ENCODE measurements around the gene TMEM163.
"Not testable (repeated sequence)": the region's sequence is repeated elsewhere in the genome, so short reads cannot be mapped to it uniquely, and the experiment has no call there.

TMEM163 gene

DNA sequence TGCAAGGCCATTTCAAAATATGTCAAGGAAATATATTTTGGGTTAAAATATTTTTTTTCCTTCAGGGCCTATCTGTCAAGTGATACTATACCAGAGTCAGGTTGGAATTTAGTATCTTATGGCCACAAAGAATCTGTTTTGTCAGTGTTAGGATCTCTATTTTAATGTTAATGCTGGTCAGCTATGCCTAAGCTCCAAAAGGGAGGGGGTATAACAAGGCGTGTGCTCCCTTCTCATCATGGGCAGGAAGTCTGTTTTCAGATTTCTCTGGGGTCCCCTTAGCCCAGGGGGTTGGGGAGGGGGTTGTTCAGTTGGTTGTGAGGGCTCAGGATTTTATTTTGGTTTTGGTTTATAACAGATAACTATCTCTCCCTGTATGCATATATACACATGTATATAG, 126.4 kb downstream of the TMEM163 start:
- Histone ChIP-seq H3K36me3 (ENCODE audit: insufficient read depth, low read length) (no peaks in the 10 kb centered on the region), H2AFZ (ENCODE audit: low read length, unreplicated experiment) (no peak overlapping the region), H3K79me2 (ENCODE audit: control insufficient read depth, insufficient read depth, low read length, unreplicated experiment) (no peaks in the 10 kb centered on the region), H3K4me3 (ENCODE audit: low read depth, low read length) (no peak overlapping the region), H3K27me3 (ENCODE audit: insufficient read depth, low read length) (no peaks in the 10 kb centered on the region), H3K4me1 (ENCODE audit: control insufficient read depth, insufficient read depth, low read length, unreplicated experiment) (no peaks in the 10 kb centered on the region), H3K27ac (ENCODE audit: low read depth, low read length) (no peak overlapping the region)

DNA sequence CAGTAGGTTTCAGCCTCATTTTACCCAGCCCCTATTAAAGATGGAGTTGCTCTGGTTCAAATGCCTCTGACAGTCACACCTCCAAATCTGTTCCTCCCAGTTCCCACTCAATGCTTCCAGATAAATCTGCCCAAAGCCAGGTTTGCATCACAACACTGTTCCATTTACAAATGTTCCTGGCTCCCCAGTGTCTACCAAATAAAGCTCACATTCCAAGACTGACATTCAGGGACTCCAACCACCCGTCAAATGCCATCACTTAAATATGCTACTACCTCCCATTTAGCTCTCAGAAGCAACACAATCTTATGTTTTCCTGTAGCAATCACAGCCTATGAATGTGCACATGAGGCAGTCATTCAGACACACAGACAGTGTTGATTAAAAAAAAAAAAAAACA, 127.3 kb downstream of the TMEM163 start:
- Histone ChIP-seq H3K79me2 (ENCODE audit: control insufficient read depth, insufficient read depth, low read length, unreplicated experiment) (no peaks in the 10 kb centered on the region), H3K27ac (ENCODE audit: low read depth, low read length) (no peak overlapping the region), H3K36me3 (ENCODE audit: insufficient read depth, low read length) (no peaks in the 10 kb centered on the region)

DNA sequence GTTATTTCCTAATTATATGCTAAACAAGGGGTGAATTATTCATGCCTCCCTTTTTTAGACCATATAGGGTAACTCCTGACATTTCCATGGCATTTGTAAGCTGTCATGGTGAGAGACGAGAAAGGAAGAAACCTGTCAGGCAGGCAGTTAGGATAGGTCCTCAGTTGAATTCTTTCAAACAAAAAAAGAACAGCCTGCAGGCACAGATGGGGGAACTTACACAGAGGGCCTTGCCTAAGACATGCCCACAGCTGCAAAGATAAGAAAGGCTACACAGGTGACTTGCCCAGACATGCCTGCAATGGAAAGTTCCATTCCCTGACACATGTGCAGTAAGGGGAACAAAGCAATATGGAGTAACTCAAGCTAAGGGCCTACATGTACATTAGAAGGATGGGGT, 128.1 kb downstream of the TMEM163 start:
- Histone ChIP-seq H2AFZ (ENCODE audit: low read length, unreplicated experiment) (no peak overlapping the region), H3K27ac (ENCODE audit: low read depth, low read length) (no peak overlapping the region), H3K4me3 (ENCODE audit: low read depth, low read length) (no peak overlapping the region), H3K36me3 (ENCODE audit: insufficient read depth, low read length) (no peaks in the 10 kb centered on the region), H3K4me1 (ENCODE audit: control insufficient read depth, insufficient read depth, low read length, unreplicated experiment) (no peaks in the 10 kb centered on the region), H3K27me3 (ENCODE audit: insufficient read depth, low read length) (no peaks in the 10 kb centered on the region), H3K79me2 (ENCODE audit: control insufficient read depth, insufficient read depth, low read length, unreplicated experiment) (no peaks in the 10 kb centered on the region)

More for the DNA sequence above, 127.3 kb downstream of the TMEM163 start:
- Histone ChIP-seq H3K27me3 (ENCODE audit: insufficient read depth, low read length) (no peaks in the 10 kb centered on the region), H3K4me3 (ENCODE audit: low read depth, low read length) (no peak overlapping the region), H2AFZ (ENCODE audit: low read length, unreplicated experiment) (no peak overlapping the region), H3K4me1 (ENCODE audit: control insufficient read depth, insufficient read depth, low read length, unreplicated experiment) (no peaks in the 10 kb centered on the region)

DNA sequence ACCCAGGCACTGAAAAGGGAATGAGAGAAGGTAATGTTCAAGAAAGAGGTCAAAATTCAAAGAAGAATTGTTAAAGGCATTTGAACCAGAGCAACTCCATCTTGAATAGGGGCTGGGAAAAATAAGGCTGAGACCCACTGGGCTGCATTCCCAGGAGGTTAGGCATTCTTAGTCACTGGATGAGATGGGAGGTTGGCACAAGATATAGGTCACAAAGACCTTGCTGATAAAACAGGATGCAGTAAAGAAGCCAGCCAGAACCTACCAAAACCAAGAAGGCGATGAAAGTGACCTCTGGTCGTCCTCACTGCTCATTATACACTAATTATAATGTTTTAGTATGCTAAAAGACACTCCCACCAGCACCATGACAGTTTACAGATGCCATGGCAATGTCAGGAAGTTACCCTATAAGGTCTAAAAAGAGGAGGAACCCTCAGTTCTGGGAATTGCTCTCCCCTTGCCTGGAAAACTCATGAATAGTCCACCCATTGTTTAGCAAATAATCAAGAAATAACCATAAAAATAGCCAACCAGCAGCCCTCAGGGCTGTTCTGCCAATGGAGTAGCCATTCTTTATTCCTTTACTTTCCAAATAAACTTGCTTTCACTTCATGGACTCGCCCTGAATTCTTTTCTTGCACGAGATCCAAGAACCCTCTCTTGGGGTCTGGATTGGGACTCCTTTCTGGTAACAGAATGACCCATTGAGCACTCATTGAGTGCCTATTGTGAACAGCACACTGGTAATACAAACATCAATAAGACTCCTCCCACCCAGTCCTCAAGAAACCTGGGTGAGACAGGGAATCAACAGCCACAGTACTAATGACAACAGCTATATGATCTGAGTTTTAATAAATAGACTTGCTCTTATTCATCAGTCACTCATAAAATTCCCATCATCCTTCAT, 129.4 kb downstream of the TMEM163 start:
- H3K27me3 ChIP-seq (ENCODE audit: insufficient read depth, low read length); H2AFZ ChIP-seq (ENCODE audit: low read length, unreplicated experiment); H3K79me2 ChIP-seq (ENCODE audit: control insufficient read depth, insufficient read depth, low read length, unreplicated experiment); H3K4me3 ChIP-seq (ENCODE audit: low read depth, low read length); H3K36me3 ChIP-seq (ENCODE audit: insufficient read depth, low read length); H3K27ac ChIP-seq (ENCODE audit: low read depth, low read length); H3K4me1 ChIP-seq (ENCODE audit: control insufficient read depth, insufficient read depth, low read length, unreplicated experiment): not testable (repeated sequence)

DNA sequence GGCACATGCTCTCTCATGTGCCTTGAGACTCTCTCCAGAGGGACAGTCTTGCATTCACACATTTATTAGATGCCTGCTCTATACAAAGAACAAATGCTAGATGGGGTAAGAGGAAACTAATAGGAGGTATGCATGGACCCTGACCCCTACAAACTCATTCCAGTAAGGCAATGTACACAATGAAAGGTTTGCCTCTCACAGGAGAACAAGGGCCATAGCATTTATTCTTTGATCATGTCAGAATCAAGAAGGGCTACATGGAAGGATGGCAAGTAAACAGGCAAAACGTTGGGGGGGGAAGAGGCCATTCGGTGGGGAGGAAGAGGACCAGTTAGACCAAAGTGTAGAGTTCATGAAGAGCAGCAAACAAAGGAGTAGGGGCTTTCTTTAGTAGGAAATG, 130.2 kb downstream of the TMEM163 start:
- H3K27me3 ChIP-seq (ENCODE audit: insufficient read depth, low read length) = no peaks in the 10 kb centered on the region
- no peaks in the 10 kb centered on the region for H3K4me1 ChIP-seq (ENCODE audit: control insufficient read depth, insufficient read depth, low read length, unreplicated experiment)
- H3K36me3 ChIP-seq (ENCODE audit: insufficient read depth, low read length) = no peaks in the 10 kb centered on the region
- H3K27ac ChIP-seq (ENCODE audit: low read depth, low read length) = no peak overlapping the region
- no peak overlapping the region for H2AFZ ChIP-seq (ENCODE audit: low read length, unreplicated experiment)
- H3K4me3 ChIP-seq (ENCODE audit: low read depth, low read length) = no peak overlapping the region
- no peaks in the 10 kb centered on the region for H3K79me2 ChIP-seq (ENCODE audit: control insufficient read depth, insufficient read depth, low read length, unreplicated experiment)

DNA sequence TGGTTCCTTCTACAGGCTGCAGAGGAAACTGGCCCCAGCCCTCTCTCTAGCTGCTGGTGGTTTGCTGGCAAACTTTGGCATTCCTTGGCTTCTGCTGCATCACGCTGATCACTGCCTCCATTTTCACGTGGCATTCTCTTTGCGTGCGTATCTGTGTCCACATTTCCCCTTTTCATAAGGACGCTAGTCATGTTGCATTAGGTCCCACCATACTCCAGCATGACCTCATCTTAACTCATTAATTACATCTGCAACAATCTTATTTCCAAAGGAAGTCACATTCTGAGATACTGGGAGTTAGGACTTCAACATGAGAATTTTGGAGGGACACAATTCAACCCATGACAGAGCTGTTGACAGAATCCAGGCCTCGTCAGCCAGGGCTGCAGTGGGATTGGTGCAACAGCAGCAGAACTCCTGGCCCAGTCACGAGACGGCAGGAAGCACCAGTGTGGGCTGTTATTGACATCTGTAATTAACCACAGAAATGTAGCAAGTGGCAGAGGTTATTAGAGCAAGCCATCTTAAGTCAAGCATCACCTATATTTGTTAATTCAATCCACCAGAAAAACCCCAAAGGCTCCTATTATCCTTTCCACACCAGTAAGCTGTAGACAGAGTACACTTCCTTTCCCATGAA, 132.4 kb downstream of the TMEM163 start:
- H2AFZ ChIP-seq (ENCODE audit: low read length, unreplicated experiment) = no peak overlapping the region
- H3K27ac ChIP-seq (ENCODE audit: low read depth, low read length) = no peak overlapping the region
- H3K27me3 ChIP-seq (ENCODE audit: insufficient read depth, low read length) = no peaks in the 10 kb centered on the region
- H3K36me3 ChIP-seq (ENCODE audit: insufficient read depth, low read length) = no peaks in the 10 kb centered on the region
- no peak overlapping the region for H3K4me3 ChIP-seq (ENCODE audit: low read depth, low read length)
- H3K4me1 ChIP-seq (ENCODE audit: control insufficient read depth, insufficient read depth, low read length, unreplicated experiment) = no peaks in the 10 kb centered on the region
- H3K79me2 ChIP-seq (ENCODE audit: control insufficient read depth, insufficient read depth, low read length, unreplicated experiment) = no peaks in the 10 kb centered on the region

DNA sequence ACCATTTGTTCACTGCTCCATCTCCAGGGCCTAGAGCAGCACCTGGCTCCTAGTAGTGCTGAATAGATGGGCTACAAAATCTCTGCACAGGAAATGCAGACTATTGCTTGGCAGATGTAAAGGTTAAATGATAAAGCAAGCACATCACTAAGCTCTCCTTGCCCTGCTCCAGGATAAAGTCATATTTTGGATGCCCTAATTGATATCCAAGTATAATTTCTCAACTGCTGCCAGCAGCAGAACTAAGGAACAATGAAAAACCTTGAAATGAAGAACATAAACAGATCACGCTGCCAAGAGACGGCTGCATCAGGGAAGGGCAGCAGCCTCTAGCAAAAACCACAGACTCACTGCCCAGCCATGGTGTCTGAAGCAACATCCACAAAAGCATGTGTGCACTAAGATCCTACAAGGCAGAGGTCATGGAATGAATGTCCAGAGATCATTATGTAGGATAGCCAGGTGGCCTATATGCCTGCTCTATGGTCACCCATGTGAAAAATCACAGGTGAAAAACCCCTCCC, 134.7 kb downstream of the TMEM163 start:
- H3K79me2 ChIP-seq (ENCODE audit: control insufficient read depth, insufficient read depth, low read length, unreplicated experiment) = no peaks in the 10 kb centered on the region
- no peak overlapping the region for H3K4me3 ChIP-seq (ENCODE audit: low read depth, low read length)
- no peaks in the 10 kb centered on the region for H3K27me3 ChIP-seq (ENCODE audit: insufficient read depth, low read length)
- H3K27ac ChIP-seq (ENCODE audit: low read depth, low read length) = no peak overlapping the region
- no peaks in the 10 kb centered on the region for H3K4me1 ChIP-seq (ENCODE audit: control insufficient read depth, insufficient read depth, low read length, unreplicated experiment)
- H3K36me3 ChIP-seq (ENCODE audit: insufficient read depth, low read length) = no peaks in the 10 kb centered on the region
- H2AFZ ChIP-seq (ENCODE audit: low read length, unreplicated experiment) = no peak overlapping the region

DNA sequence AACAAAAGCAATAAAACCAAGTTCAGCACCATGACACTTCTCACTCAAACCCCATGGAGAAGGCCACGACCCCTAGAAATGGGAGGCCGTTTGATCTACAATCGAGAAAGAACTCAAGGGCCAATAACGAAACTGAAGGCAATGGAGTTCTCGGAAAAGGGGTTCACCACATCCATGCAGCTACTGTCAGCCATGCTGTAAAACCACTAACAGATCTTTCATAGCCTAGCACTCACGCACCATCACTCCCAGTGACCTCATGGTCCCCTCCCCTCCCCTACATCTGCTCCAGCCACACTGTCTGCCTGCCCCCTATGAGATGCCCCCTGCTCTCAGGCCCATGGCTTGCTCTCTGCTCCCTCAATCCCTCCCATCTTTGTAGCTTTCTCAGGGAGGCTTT, 135.3 kb downstream of the TMEM163 start:
- H3K79me2 ChIP-seq (ENCODE audit: control insufficient read depth, insufficient read depth, low read length, unreplicated experiment) = no peaks in the 10 kb centered on the region
- H3K4me3 ChIP-seq (ENCODE audit: low read depth, low read length) = no peak overlapping the region
- H3K36me3 ChIP-seq (ENCODE audit: insufficient read depth, low read length) = no peaks in the 10 kb centered on the region

DNA sequence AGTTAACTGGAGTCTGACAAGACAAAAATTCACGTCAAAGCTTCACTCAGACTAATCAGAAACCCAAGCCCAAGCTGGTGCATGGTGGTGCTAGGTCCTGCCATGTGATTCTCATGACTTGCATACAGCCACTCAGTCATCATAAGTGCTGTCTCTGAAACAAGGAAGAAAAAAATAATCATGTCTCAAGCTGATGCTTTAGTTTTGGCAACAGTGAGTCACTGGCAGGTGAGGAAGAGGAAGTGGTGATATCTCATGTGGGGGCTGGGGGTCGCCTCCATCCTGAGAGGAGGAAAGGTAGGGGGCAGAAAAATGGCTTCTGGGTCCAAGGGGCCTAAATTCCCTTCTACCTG, 136.3 kb downstream of the TMEM163 start:
- Histone ChIP-seq H3K79me2 (ENCODE audit: control insufficient read depth, insufficient read depth, low read length, unreplicated experiment) (no peaks in the 10 kb centered on the region), H3K4me3 (ENCODE audit: low read depth, low read length) (no peak overlapping the region), H3K27ac (ENCODE audit: low read depth, low read length) (no peak overlapping the region), H3K27me3 (ENCODE audit: insufficient read depth, low read length) (no peaks in the 10 kb centered on the region), H2AFZ (ENCODE audit: low read length, unreplicated experiment) (no peak overlapping the region), H3K4me1 (ENCODE audit: control insufficient read depth, insufficient read depth, low read length, unreplicated experiment) (no peaks in the 10 kb centered on the region), H3K36me3 (ENCODE audit: insufficient read depth, low read length) (no peaks in the 10 kb centered on the region)

More for the DNA sequence above, 135.3 kb downstream of the TMEM163 start:
- no peak overlapping the region for H3K27ac ChIP-seq (ENCODE audit: low read depth, low read length)
- no peaks in the 10 kb centered on the region for H3K27me3 ChIP-seq (ENCODE audit: insufficient read depth, low read length)
- no peak overlapping the region for H2AFZ ChIP-seq (ENCODE audit: low read length, unreplicated experiment)
- H3K4me1 ChIP-seq (ENCODE audit: control insufficient read depth, insufficient read depth, low read length, unreplicated experiment) = no peaks in the 10 kb centered on the region

DNA sequence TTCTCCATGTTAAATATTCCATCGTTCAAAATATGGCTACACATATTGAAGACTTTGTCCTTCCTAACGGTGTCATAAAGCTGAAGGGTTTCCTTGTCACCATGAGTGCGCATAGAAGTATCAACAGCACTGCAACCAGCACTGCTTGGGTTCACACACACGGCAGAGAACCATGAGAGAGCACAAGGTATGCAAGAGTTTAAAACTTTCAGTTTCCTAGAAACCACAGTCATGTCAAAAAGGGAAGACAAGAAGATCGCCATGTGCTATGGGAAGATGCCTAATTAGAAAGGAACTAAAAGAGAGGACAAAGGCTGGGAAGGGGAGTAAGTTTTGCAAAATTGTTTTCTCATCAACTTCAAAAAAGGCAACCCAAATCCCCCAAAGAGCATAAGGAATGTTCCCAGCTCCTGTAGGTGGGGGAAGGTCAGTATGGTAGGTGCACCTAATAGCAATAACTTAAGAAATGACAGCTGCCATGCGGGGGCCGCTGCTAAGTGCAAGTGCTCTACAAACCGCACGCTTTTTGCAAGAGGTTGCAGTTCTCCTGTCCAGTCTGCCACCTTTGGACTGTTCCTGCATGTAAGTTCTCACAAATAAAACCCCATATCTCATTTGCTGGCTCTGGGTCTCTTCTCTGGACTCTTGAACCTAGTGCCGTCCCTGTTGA, 136.8 kb downstream of the TMEM163 start:
- H3K4me3 ChIP-seq (ENCODE audit: low read depth, low read length) = no peak overlapping the region
- no peak overlapping the region for H2AFZ ChIP-seq (ENCODE audit: low read length, unreplicated experiment)
- no peaks in the 10 kb centered on the region for H3K79me2 ChIP-seq (ENCODE audit: control insufficient read depth, insufficient read depth, low read length, unreplicated experiment)
- H3K27me3 ChIP-seq (ENCODE audit: insufficient read depth, low read length) = peaks cover 2% of the 10 kb centered on the region; the same call in 1 of the 2 replicates
- H3K27ac ChIP-seq (ENCODE audit: low read depth, low read length) = no peak overlapping the region
- no peaks in the 10 kb centered on the region for H3K4me1 ChIP-seq (ENCODE audit: control insufficient read depth, insufficient read depth, low read length, unreplicated experiment)
- H3K36me3 ChIP-seq (ENCODE audit: insufficient read depth, low read length) = no peaks in the 10 kb centered on the region

Data from ACC112 (cell line).